Activated T-cell treated with anti-CD3 and anti-CD28 coated beads, Interleukin-2, amount 50 U/mL, for 72 hours (primary cell): ENCODE data around the gene KLHL10. TPM values are rescaled to one million over a fixed set of nuclear protein-coding genes. Genes with fewer than 3 reads are reported as not detected.

Experiments
- ATAC-seq, 2 donors: fragments of 150-1000 bp; cut with Tn5 transposase; replicated peaks in 1 of 2; 2 replicates each; pipeline ENCODE4 v1.10.0; 2021; ENCODE audit warnings: moderate library complexity in 2 of 2, mild to moderate bottlenecking in 1 of 2
- DNase-seq, 2 donors: peaks; one replicate each; pipeline ENCODE4 v3.0.0; 2021 to 2022; ENCODE audit warnings: mixed read lengths in 1 of 2
- H3K27ac Mint-ChIP-seq: one replicate; pipeline ENCODE4 v1.8.0; 2022; ENCODE audit warnings: mild to moderate bottlenecking, moderate library complexity, mixed read lengths
- H3K27me3 Mint-ChIP-seq: one replicate; pipeline ENCODE4 v1.8.0; 2022; ENCODE audit warnings: low read depth, mixed read lengths
- H3K36me3 Mint-ChIP-seq, 2 donors: one replicate each; pipeline ENCODE4 v1.8.0; 2022; ENCODE audit warnings: mixed read lengths in 2 of 2, mild to moderate bottlenecking in 1 of 2; ENCODE audit not compliant: insufficient read depth in 2 of 2
- H3K4me1 Mint-ChIP-seq: one replicate; pipeline ENCODE4 v1.8.0; 2022; ENCODE audit warnings: low read depth, mixed read lengths
- H3K4me3 Mint-ChIP-seq, 2 donors: one replicate each; pipeline ENCODE4 v1.8.0; 2022; ENCODE audit warnings: mild to moderate bottlenecking in 2 of 2, mixed read lengths in 2 of 2, moderate library complexity in 2 of 2
- H3K9me3 Mint-ChIP-seq, 2 donors: one replicate each; pipeline ENCODE4 v1.8.0; 2022; ENCODE audit warnings: mixed read lengths in 2 of 2
- total RNA-seq, 2 donors: library from RNA; stranded (reverse); gene quantifications; one replicate each; pipeline ENCODE4 v1.2.3, GENCODE V29; 2022

Gene KLHL10
- total RNA-seq, 2 donors from 2014 or later = 0.36 TPM; not detected in 1

- Mint-ChIP-seq H3K4me1 (peaks cover 21% of the 10 kb centered on the region), H3K9me3 (no peaks in the 10 kb centered on the region), H3K27ac (no peak overlapping the region), H3K27me3 (peaks cover 6% of the 10 kb centered on the region), H3K36me3 (peaks cover 0 to 2% of the 10 kb centered on the region in 2 donors), H3K4me3 (no peak overlapping the region)
- ATAC-seq (no peak), DNase-seq (no peak)
These were observed 30.8 kb upstream of the KLHL10 start for GRCh38 chr17:41806685-41807445.

- peaks cover 12% of the 10 kb centered on the region for H3K27me3 Mint-ChIP-seq
- ATAC-seq (peak; percentile 38 to 40), DNase-seq (no peak)
- H3K36me3 Mint-ChIP-seq = peaks cover 0 to 2% of the 10 kb centered on the region in 2 donors
- no peaks in the 10 kb centered on the region for H3K9me3 Mint-ChIP-seq
- H3K4me1 Mint-ChIP-seq = peaks cover 32% of the 10 kb centered on the region
- peak overlapping the region; percentile 98 to 99 for H3K4me3 Mint-ChIP-seq
- H3K27ac Mint-ChIP-seq = no peak overlapping the region
These were observed 26.7 kb upstream of the KLHL10 start for GRCh38 chr17:41810659-41811548.

- peak; percentile 81 to 83 for DNase-seq
- H3K4me3 Mint-ChIP-seq = peak within 1 kb of the TSS; percentile 98 to 99
- peaks cover 0 to 2% of the 10 kb centered on the region in 2 donors for H3K36me3 Mint-ChIP-seq
- peak; percentile 89 to 90 for ATAC-seq
- peak within 1 kb of the TSS; percentile 29 for H3K27ac Mint-ChIP-seq
- peaks cover 12% of the 10 kb centered on the region for H3K27me3 Mint-ChIP-seq
- H3K4me1 Mint-ChIP-seq = peaks cover 32% of the 10 kb centered on the region
- no peaks in the 10 kb centered on the region for H3K9me3 Mint-ChIP-seq
These were observed 25.9 kb upstream of the KLHL10 start, which contains the start of gene P3H4 for GRCh38 chr17:41811549-41812380. TSS of gene P3H4 (minus strand) at chr17:41811949. CDS start at chr17:41811915, 34 bp downstream.

GRCh38 chr17:41812381-41813151 is 25.1 kb upstream of the KLHL10 start, which contains the start of gene FKBP10:
TSS of gene FKBP10 (plus strand) at chr17:41813004. CDS start at chr17:41813035, 31 bp downstream.
- H3K4me1 Mint-ChIP-seq = peaks cover 32% of the 10 kb centered on the region
- H3K9me3 Mint-ChIP-seq = no peaks in the 10 kb centered on the region
- peak within 1 kb of the TSS; percentile 98 to 99 for H3K4me3 Mint-ChIP-seq
- H3K27ac Mint-ChIP-seq = peak within 1 kb of the TSS; percentile 29
- H3K36me3 Mint-ChIP-seq = peaks cover 0 to 2% of the 10 kb centered on the region in 2 donors
- peak; percentile 14 to 20 for ATAC-seq
- H3K27me3 Mint-ChIP-seq = peaks cover 12% of the 10 kb centered on the region
- peak; percentile 54 to 58 for DNase-seq

GRCh38 chr17:41813152-41813680 is 24.4 kb upstream of the KLHL10 start:
- Mint-ChIP-seq H3K27me3 (peaks cover 12% of the 10 kb centered on the region), H3K36me3 (peaks cover 0 to 2% of the 10 kb centered on the region in 2 donors), H3K9me3 (no peaks in the 10 kb centered on the region), H3K27ac (no peak overlapping the region), H3K4me1 (peaks cover 32% of the 10 kb centered on the region), H3K4me3 (peak overlapping the region; percentile 9 to 98)
- DNase-seq = no peak
- no peak for ATAC-seq

GRCh38 chr17:41813699-41814124 is 23.9 kb upstream of the KLHL10 start:
- ATAC-seq (no peak), DNase-seq (no peak)
- H3K4me1 Mint-ChIP-seq = peaks cover 32% of the 10 kb centered on the region
- peak overlapping the region; percentile 51 to 98 for H3K4me3 Mint-ChIP-seq
- no peaks in the 10 kb centered on the region for H3K9me3 Mint-ChIP-seq
- H3K27me3 Mint-ChIP-seq = peaks cover 12% of the 10 kb centered on the region
- H3K36me3 Mint-ChIP-seq = peaks cover 0 to 2% of the 10 kb centered on the region in 2 donors
- no peak overlapping the region for H3K27ac Mint-ChIP-seq

GRCh38 chr17:41814195-41814594 is 23.4 kb upstream of the KLHL10 start:
- DNase-seq (no peak), ATAC-seq (no peak)
- Mint-ChIP-seq H3K4me3 (no peak overlapping the region), H3K36me3 (peaks cover 0 to 2% of the 10 kb centered on the region in 2 donors), H3K27me3 (peaks cover 12% of the 10 kb centered on the region), H3K9me3 (no peaks in the 10 kb centered on the region), H3K4me1 (peaks cover 32% of the 10 kb centered on the region), H3K27ac (no peak overlapping the region)

- DNase-seq (no peak), ATAC-seq (no peak)
- Mint-ChIP-seq H3K9me3 (no peaks in the 10 kb centered on the region), H3K4me1 (peaks cover 11% of the 10 kb centered on the region), H3K27ac (no peak overlapping the region), H3K27me3 (peaks cover 6% of the 10 kb centered on the region), H3K36me3 (no peaks in the 10 kb centered on the region), H3K4me3 (no peak overlapping the region)
These were observed 20.8 kb upstream of the KLHL10 start for GRCh38 chr17:41816637-41817320.

GRCh38 chr17:41818024-41818423 is 19.6 kb upstream of the KLHL10 start:
- H3K4me3 Mint-ChIP-seq = no peak overlapping the region
- H3K27me3 Mint-ChIP-seq = no peaks in the 10 kb centered on the region
- DNase-seq (no peak), ATAC-seq (no peak)
- peaks cover 5% of the 10 kb centered on the region for H3K4me1 Mint-ChIP-seq
- no peaks in the 10 kb centered on the region for H3K9me3 Mint-ChIP-seq
- no peaks in the 10 kb centered on the region for H3K36me3 Mint-ChIP-seq
- H3K27ac Mint-ChIP-seq = no peak overlapping the region

GRCh38 chr17:41821776-41822175 is 15.8 kb upstream of the KLHL10 start:
- DNase-seq = no peak
- no peaks in the 10 kb centered on the region for H3K36me3 Mint-ChIP-seq
- H3K9me3 Mint-ChIP-seq = no peaks in the 10 kb centered on the region
- H3K4me1 Mint-ChIP-seq = no peaks in the 10 kb centered on the region
- H3K27ac Mint-ChIP-seq = no peak overlapping the region
- H3K27me3 Mint-ChIP-seq = no peaks in the 10 kb centered on the region
- ATAC-seq = no peak
- no peak overlapping the region for H3K4me3 Mint-ChIP-seq
